Neutrophil (primary cell): ENCODE results near the gene MAG.

ENCODE experiments used
- H3K27ac ChIP-seq: fragments of 200-600 bp; sonication (generic); 2 replicates; pipeline ENCODE4 v1.5.1; 2016; ENCODE audit warnings: mild to moderate bottlenecking, moderate library complexity
- H3K27me3 ChIP-seq: fragments of 200-600 bp; sonication (generic); 2 replicates; pipeline ENCODE4 v1.6.0; 2016; ENCODE audit warnings: mild to moderate bottlenecking
- H3K36me3 ChIP-seq: fragments of 200-600 bp; sonication (generic); 2 replicates; pipeline ENCODE4 v1.5.1; 2017
- H3K4me1 ChIP-seq, 2 experiments: fragments of 200-600 bp in 1 of 2; sonication (generic) in 1 of 2; 1 replicate in 1 of 2; 2 replicates in 1 of 2; pipeline versions ENCODE4 v1.5.1 to v1.6.1; 2013 to 2016; ENCODE audit warnings: low read depth in 1 of 2, low read length in 1 of 2, mild to moderate bottlenecking in 1 of 2, moderate library complexity in 1 of 2; ENCODE audit not compliant: control insufficient read depth in 1 of 2, insufficient read depth in 1 of 2
- H3K4me3 ChIP-seq, 2 experiments: fragments of 200-600 bp in 1 of 2; sonication (generic) in 1 of 2; 1 replicate in 1 of 2; 2 replicates in 1 of 2; pipeline ENCODE4 v1.5.1; 2013 to 2016; ENCODE audit warnings: low read depth in 1 of 2, low read length in 1 of 2, mild to moderate bottlenecking in 1 of 2, moderate library complexity in 1 of 2
- H3K9me3 ChIP-seq: fragments of 200-600 bp; sonication (generic); 2 replicates; pipeline ENCODE4 v1.5.1; 2016
- TF ChIP-seq, protein P1 (sequence below): fragments of 200-600 bp; sonication (generic); IDR thresholded peaks from 2 replicates; pipeline ENCODE4 v1.5.1; 2016; ENCODE audit warnings: antibody characterized with exemption

MAG gene

DNA sequence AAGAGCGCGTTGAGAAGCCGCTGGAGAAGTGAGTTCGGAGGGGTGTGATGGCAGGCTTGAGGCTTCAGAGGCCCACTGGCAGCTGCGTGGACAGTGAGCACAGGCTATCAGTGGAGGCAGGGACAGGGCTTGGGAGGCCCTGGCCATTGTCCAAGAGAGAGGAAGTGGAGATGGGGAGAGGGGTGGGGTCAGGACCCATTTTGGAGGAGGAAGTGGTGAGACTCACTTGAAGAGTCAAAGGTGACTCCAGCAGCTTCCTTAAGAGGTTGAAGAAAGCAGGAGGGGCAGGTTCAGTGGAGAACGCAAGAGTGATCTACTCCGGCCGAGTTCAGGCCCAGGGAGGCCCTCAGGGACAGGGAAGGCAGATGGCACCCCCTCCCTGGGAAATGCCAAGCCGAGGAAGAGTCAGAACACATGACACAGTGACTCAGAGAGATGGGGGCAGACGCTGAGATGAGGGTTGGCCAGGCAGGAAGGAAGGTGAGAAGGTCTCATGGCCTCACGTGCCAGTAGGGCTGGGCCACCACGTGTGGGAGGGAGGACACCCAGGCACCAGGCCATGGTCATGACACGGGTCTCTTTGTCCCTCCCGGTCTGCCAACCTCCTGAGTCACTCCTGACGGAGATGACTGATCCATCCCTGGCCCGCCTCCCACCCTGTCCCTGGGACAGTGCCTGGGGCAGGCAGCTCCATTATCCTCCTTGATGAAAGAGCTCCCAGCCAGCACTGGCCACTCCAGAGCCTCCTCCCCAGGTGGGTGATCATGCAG is 26.9 kb downstream of the MAG start:
- TF ChIP-seq, protein P1, sequence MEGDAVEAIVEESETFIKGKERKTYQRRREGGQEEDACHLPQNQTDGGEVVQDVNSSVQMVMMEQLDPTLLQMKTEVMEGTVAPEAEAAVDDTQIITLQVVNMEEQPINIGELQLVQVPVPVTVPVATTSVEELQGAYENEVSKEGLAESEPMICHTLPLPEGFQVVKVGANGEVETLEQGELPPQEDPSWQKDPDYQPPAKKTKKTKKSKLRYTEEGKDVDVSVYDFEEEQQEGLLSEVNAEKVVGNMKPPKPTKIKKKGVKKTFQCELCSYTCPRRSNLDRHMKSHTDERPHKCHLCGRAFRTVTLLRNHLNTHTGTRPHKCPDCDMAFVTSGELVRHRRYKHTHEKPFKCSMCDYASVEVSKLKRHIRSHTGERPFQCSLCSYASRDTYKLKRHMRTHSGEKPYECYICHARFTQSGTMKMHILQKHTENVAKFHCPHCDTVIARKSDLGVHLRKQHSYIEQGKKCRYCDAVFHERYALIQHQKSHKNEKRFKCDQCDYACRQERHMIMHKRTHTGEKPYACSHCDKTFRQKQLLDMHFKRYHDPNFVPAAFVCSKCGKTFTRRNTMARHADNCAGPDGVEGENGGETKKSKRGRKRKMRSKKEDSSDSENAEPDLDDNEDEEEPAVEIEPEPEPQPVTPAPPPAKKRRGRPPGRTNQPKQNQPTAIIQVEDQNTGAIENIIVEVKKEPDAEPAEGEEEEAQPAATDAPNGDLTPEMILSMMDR = no peak
- Histone ChIP-seq H3K4me1 (peaks cover 17 to 19% of the 10 kb centered on the region in 2 experiments), H3K27ac (no peak overlapping the region), H3K36me3 (no peaks in the 10 kb centered on the region), H3K27me3 (no peaks in the 10 kb centered on the region), H3K9me3 (no peaks in the 10 kb centered on the region), H3K4me3 (no peak overlapping the region)

DNA sequence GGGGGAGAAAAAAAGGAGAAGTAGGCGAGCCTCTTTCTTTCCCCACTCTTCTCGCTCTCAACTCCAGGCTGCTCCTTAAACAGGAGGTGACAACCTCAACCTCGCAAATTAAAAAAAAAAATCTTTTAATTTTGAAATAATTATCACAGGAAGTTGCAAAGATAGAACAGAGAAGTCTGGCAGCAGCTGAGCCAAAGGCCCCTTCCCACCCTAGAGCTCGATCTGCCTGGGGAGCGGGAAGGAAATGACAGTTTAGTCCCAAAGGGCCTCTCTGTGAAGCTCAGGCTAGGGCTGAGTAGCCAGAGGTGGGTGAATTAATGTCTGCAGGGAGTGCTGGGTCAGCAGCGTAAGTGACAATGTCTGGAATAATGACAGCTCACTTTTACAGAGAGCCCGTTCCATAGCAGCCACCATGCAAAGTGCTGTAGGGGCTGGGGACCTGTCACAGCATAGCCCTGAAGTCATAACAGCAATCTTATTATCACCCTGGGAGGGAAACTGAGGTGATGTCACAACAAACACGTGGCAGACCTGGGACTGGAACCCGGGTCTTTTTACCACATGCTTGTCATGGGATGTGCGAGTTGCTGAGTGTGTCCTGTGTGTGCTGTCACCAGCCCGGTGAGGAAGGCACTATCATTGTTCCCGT is 28.2 kb downstream of the MAG start:
- Histone ChIP-seq H3K4me3 (no peak overlapping the region), H3K27ac (no peak overlapping the region), H3K27me3 (no peaks in the 10 kb centered on the region), H3K4me1 (peaks cover 23 to 25% of the 10 kb centered on the region in 2 experiments), H3K9me3 (no peaks in the 10 kb centered on the region), H3K36me3 (no peaks in the 10 kb centered on the region)
- TF ChIP-seq, protein P1 = no peak

DNA sequence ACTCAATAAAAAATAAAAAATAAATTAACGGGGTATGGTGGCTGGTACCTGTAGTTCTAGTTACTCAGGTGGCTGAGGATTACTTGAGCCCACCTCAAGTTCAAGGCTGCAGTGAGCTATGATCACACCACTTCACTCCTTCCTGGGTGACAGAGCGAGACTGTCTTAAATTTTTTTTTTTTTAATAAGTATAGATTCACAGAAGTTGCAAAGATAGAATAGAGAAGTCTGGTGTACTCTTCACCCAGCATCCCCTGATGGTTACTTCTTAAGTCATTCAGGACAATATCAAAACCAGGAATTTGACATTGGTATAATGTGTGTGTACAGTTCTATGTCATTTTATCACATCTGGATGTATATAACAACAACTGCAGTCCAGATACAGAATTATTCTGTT is 29.3 kb downstream of the MAG start:
- Histone ChIP-seq H3K36me3 (no peaks in the 10 kb centered on the region), H3K27me3 (no peaks in the 10 kb centered on the region), H3K4me3 (no peak overlapping the region), H3K4me1 (peaks cover 23 to 25% of the 10 kb centered on the region in 2 experiments), H3K27ac (no peak overlapping the region), H3K9me3 (no peaks in the 10 kb centered on the region)
- TF ChIP-seq, protein P1 = no peak

DNA sequence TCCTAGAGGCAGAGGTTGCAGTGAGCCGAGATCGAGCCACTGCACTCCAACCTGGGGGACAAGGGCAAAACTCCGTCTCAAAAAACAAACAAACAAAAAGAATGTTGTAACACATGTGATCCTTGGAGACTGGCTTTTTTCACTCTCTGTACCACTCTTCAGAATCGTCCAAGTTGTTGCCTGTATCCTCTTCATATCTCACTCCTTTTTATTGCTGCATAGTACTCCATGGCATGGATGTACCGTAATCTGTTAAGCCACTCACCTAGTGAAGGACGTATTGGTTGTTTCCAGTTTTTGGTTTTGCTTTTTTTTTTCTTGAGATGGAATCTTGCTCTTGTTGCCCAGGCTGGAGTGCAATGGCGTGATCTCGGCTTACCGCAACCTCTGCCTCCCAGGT is 30.1 kb downstream of the MAG start:
- TF ChIP-seq, protein P1 = no peak
- H3K27ac ChIP-seq = no peak overlapping the region
- no peaks in the 10 kb centered on the region for H3K36me3 ChIP-seq
- H3K9me3 ChIP-seq = no peaks in the 10 kb centered on the region
- no peaks in the 10 kb centered on the region for H3K27me3 ChIP-seq
- H3K4me3 ChIP-seq = no peak overlapping the region
- H3K4me1 ChIP-seq = peaks cover 23 to 25% of the 10 kb centered on the region in 2 experiments

DNA sequence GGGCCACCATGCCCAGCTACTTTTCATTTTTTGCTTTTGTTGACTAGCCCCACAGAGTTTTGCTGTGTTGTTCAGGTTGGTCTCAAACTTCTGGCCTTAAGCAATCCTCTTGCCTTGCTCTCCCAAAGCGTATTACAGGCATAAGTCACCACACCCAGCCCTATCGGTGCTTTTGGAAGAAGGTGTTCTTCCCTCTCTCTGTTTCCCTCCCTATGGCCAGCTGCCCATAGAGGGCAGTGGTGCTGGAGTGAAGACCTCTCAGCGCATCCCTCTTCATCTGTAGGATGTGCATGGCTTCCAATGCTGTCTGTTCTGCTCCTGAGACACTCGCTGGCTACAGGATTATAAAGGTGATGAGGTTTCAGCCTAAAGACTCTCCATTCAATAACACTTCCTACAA is 35.7 kb downstream of the MAG start:
- H3K4me1 ChIP-seq = peaks cover 10 to 15% of the 10 kb centered on the region in 2 experiments
- TF ChIP-seq, protein P1 = no peak
- no peaks in the 10 kb centered on the region for H3K9me3 ChIP-seq
- H3K4me3 ChIP-seq = no peak overlapping the region
- H3K36me3 ChIP-seq = no peaks in the 10 kb centered on the region
- H3K27ac ChIP-seq = no peak overlapping the region
- peaks cover 5% of the 10 kb centered on the region for H3K27me3 ChIP-seq
